ENCODE data around the gene IFI6. TPM values are rescaled to one million over a fixed set of nuclear protein-coding genes. Genes with fewer than 3 reads are reported as not detected.
"Not testable (repeated sequence)": the region's sequence is repeated elsewhere in the genome, so short reads cannot be mapped to it uniquely, and the experiment has no call there.

Gene IFI6
- polyA plus RNA-seq, 4 donors: 7.2 to 137 (median 16.8) TPM

- H3K27me3 ChIP-seq (ENCODE audit: control insufficient read depth in 3 of 3, insufficient read depth in 3 of 3, low read length in 3 of 3): peaks cover 0 to 3% (median 0%) of the 10 kb centered on the region in 3 donors
- H3K4me3 ChIP-seq (ENCODE audit: low read depth in 1 of 3, low read length in 3 of 3): no peak overlapping the region
- FAIRE-seq (no peak), DNase-seq (peak in 1 of 2 donors; percentile 43)
- H3K36me3 ChIP-seq (ENCODE audit: control insufficient read depth in 3 of 3, insufficient read depth in 2 of 3, low read depth in 1 of 3, low read length in 3 of 3): no peaks in the 10 kb centered on the region
- H3K9me3 ChIP-seq (ENCODE audit: control insufficient read depth in 2 of 2, insufficient read depth in 1 of 2, low read depth in 1 of 2, low read length in 1 of 2): no peaks in the 10 kb centered on the region
- H3K4me1 ChIP-seq (ENCODE audit: control insufficient read depth in 3 of 3, insufficient read depth in 2 of 3, low read depth in 1 of 3, low read length in 2 of 3): peaks cover 0 to 9% (median 0%) of the 10 kb centered on the region in 3 donors
- H3K27ac ChIP-seq (ENCODE audit: low read depth in 1 of 3, low read length in 2 of 3): no peak overlapping the region
- 80 to 92% (median 87%) methylated on average over 13 of the region's 13 CpGs for WGBS, 3 donors
Observed at GRCh38 chr1:27623327-27624212, 48.4 kb downstream of the IFI6 start.

GRCh38 chr1:27622828-27623227 lies 49.2 kb downstream of the IFI6 start:
- DNase-seq (no peak), FAIRE-seq (no peak)
- no peaks in the 10 kb centered on the region for H3K9me3 ChIP-seq (ENCODE audit: control insufficient read depth in 2 of 2, insufficient read depth in 1 of 2, low read depth in 1 of 2, low read length in 1 of 2)
- H3K27ac ChIP-seq (ENCODE audit: low read depth in 1 of 3, low read length in 2 of 3): no peak overlapping the region
- H3K4me1 ChIP-seq (ENCODE audit: control insufficient read depth in 3 of 3, insufficient read depth in 2 of 3, low read depth in 1 of 3, low read length in 2 of 3): peaks cover 0 to 9% (median 0%) of the 10 kb centered on the region in 3 donors
- no peaks in the 10 kb centered on the region for H3K27me3 ChIP-seq (ENCODE audit: control insufficient read depth in 3 of 3, insufficient read depth in 3 of 3, low read length in 3 of 3)
- 70 to 83% (median 80%) methylated on average over 4 of the region's 4 CpGs for WGBS, 3 donors
- no peak overlapping the region for H3K4me3 ChIP-seq (ENCODE audit: low read depth in 1 of 3, low read length in 3 of 3)
- H3K36me3 ChIP-seq (ENCODE audit: control insufficient read depth in 3 of 3, insufficient read depth in 2 of 3, low read depth in 1 of 3, low read length in 3 of 3): no peaks in the 10 kb centered on the region

GRCh38 chr1:27621051-27621920 lies 50.7 kb downstream of the IFI6 start:
- no peak overlapping the region for H3K27ac ChIP-seq (ENCODE audit: low read depth in 1 of 3, low read length in 2 of 3)
- FAIRE-seq (no peak), DNase-seq (no peak)
- 29 to 54% (median 47%) methylated on average over 7 of the region's 7 CpGs for WGBS, 3 donors
- no peak overlapping the region for H3K4me3 ChIP-seq (ENCODE audit: low read depth in 1 of 3, low read length in 3 of 3)
- peaks cover 0 to 5% (median 0%) of the 10 kb centered on the region in 3 donors for H3K4me1 ChIP-seq (ENCODE audit: control insufficient read depth in 3 of 3, insufficient read depth in 2 of 3, low read depth in 1 of 3, low read length in 2 of 3)
- no peaks in the 10 kb centered on the region for H3K9me3 ChIP-seq (ENCODE audit: control insufficient read depth in 2 of 2, insufficient read depth in 1 of 2, low read depth in 1 of 2, low read length in 1 of 2)
- H3K36me3 ChIP-seq (ENCODE audit: control insufficient read depth in 3 of 3, insufficient read depth in 2 of 3, low read depth in 1 of 3, low read length in 3 of 3): no peaks in the 10 kb centered on the region
- H3K27me3 ChIP-seq (ENCODE audit: control insufficient read depth in 3 of 3, insufficient read depth in 3 of 3, low read length in 3 of 3): no peaks in the 10 kb centered on the region

GRCh38 chr1:27619782-27620438 lies 52.1 kb downstream of the IFI6 start:
- H3K27me3 ChIP-seq (ENCODE audit: control insufficient read depth in 3 of 3, insufficient read depth in 3 of 3, low read length in 3 of 3); H3K4me3 ChIP-seq (ENCODE audit: low read depth in 1 of 3, low read length in 3 of 3); FAIRE-seq; H3K4me1 ChIP-seq (ENCODE audit: control insufficient read depth in 3 of 3, insufficient read depth in 2 of 3, low read depth in 1 of 3, low read length in 2 of 3); H3K9me3 ChIP-seq (ENCODE audit: control insufficient read depth in 2 of 2, insufficient read depth in 1 of 2, low read depth in 1 of 2, low read length in 1 of 2); DNase-seq; H3K36me3 ChIP-seq (ENCODE audit: control insufficient read depth in 3 of 3, insufficient read depth in 2 of 3, low read depth in 1 of 3, low read length in 3 of 3); H3K27ac ChIP-seq (ENCODE audit: low read depth in 1 of 3, low read length in 2 of 3): not testable (repeated sequence)
- WGBS, 3 donors: 93 to 98% (median 96%) methylated on average over 7 of the region's 7 CpGs

- Histone ChIP-seq H3K4me1 (ENCODE audit: control insufficient read depth in 3 of 3, insufficient read depth in 2 of 3, low read depth in 1 of 3, low read length in 2 of 3) (peaks cover 0 to 12% (median 0%) of the 10 kb centered on the region in 3 donors), H3K9me3 (ENCODE audit: control insufficient read depth in 2 of 2, insufficient read depth in 1 of 2, low read depth in 1 of 2, low read length in 1 of 2) (no peaks in the 10 kb centered on the region), H3K27ac (ENCODE audit: low read depth in 1 of 3, low read length in 2 of 3) (peak overlapping the region in 1 of 3 donors; percentile 33), H3K36me3 (ENCODE audit: control insufficient read depth in 3 of 3, insufficient read depth in 2 of 3, low read depth in 1 of 3, low read length in 3 of 3) (no peaks in the 10 kb centered on the region), H3K4me3 (ENCODE audit: low read depth in 1 of 3, low read length in 3 of 3) (no peak overlapping the region), H3K27me3 (ENCODE audit: control insufficient read depth in 3 of 3, insufficient read depth in 3 of 3, low read length in 3 of 3) (no peaks in the 10 kb centered on the region)
- DNase-seq: peak in 1 of 2 donors; percentile 48
- WGBS, 3 donors: 62 to 66% (median 66%) methylated on average over 14 of the region's 14 CpGs
- no peak for FAIRE-seq
Observed at GRCh38 chr1:27618341-27619082, 53.5 kb downstream of the IFI6 start.

- DNase-seq (no peak), FAIRE-seq (no peak)
- H3K27me3 ChIP-seq (ENCODE audit: control insufficient read depth in 3 of 3, insufficient read depth in 3 of 3, low read length in 3 of 3): no peaks in the 10 kb centered on the region
- H3K9me3 ChIP-seq (ENCODE audit: control insufficient read depth in 2 of 2, insufficient read depth in 1 of 2, low read depth in 1 of 2, low read length in 1 of 2): no peaks in the 10 kb centered on the region
- peaks cover 0 to 12% (median 0%) of the 10 kb centered on the region in 3 donors for H3K4me1 ChIP-seq (ENCODE audit: control insufficient read depth in 3 of 3, insufficient read depth in 2 of 3, low read depth in 1 of 3, low read length in 2 of 3)
- no peak overlapping the region for H3K4me3 ChIP-seq (ENCODE audit: low read depth in 1 of 3, low read length in 3 of 3)
- no peaks in the 10 kb centered on the region for H3K36me3 ChIP-seq (ENCODE audit: control insufficient read depth in 3 of 3, insufficient read depth in 2 of 3, low read depth in 1 of 3, low read length in 3 of 3)
- 81 to 90% (median 88%) methylated on average over 2 of the region's 2 CpGs for WGBS, 3 donors
- peak overlapping the region in 2 of 3 donors; percentile 17 to 38 for H3K27ac ChIP-seq (ENCODE audit: low read depth in 1 of 3, low read length in 2 of 3)
Observed at GRCh38 chr1:27617420-27617819, 54.6 kb downstream of the IFI6 start.

- Histone ChIP-seq H3K36me3 (ENCODE audit: control insufficient read depth in 3 of 3, insufficient read depth in 2 of 3, low read depth in 1 of 3, low read length in 3 of 3) (no peaks in the 10 kb centered on the region), H3K27ac (ENCODE audit: low read depth in 1 of 3, low read length in 2 of 3) (no peak overlapping the region), H3K9me3 (ENCODE audit: control insufficient read depth in 2 of 2, insufficient read depth in 1 of 2, low read depth in 1 of 2, low read length in 1 of 2) (no peaks in the 10 kb centered on the region), H3K4me3 (ENCODE audit: low read depth in 1 of 3, low read length in 3 of 3) (no peak overlapping the region), H3K27me3 (ENCODE audit: control insufficient read depth in 3 of 3, insufficient read depth in 3 of 3, low read length in 3 of 3) (no peaks in the 10 kb centered on the region), H3K4me1 (ENCODE audit: control insufficient read depth in 3 of 3, insufficient read depth in 2 of 3, low read depth in 1 of 3, low read length in 2 of 3) (peaks cover 0 to 12% (median 0%) of the 10 kb centered on the region in 3 donors)
- WGBS, 3 donors: 95 to 100% (median 99%) methylated on average over 2 of the region's 2 CpGs
- no peak for FAIRE-seq
- no peak for DNase-seq
Observed at GRCh38 chr1:27616441-27616840, 55.6 kb downstream of the IFI6 start.

Data from small intestine (tissue), 7 donors.